H1 (cell line): ENCODE measurements around the gene MYDGF. TPM values are rescaled to one million over a fixed set of nuclear protein-coding genes. Genes with fewer than 3 reads are reported as not detected.

Experiments used
- CTCF ChIA-PET: fragments of 300-600 bp; sonication (Branson Sonifier 250); formaldehyde crosslinking; loops from one replicate; lab custom pipeline; 2021; ENCODE audit not compliant: partially characterized antibody; lab: Charles Lee
- POLR2A ChIA-PET: fragments of 300-600 bp; sonication (Branson Sonifier 250); formaldehyde crosslinking; loops from one replicate; lab custom pipeline; 2021; ENCODE audit warnings: inconsistent platforms; ENCODE audit not compliant: partially characterized antibody; lab: Charles Lee
- DNase-seq, 2 experiments: peaks; one replicate each; pipeline versions ENCODE4 v3.0.0 to v3.0.0-alpha.2; 2010 to 2022; ENCODE audit warnings: low spot score in 2 of 2, low read depth in 1 of 2, mixed read lengths in 1 of 2
- FAIRE-seq: peaks from 2 replicates; lab custom pipeline; 2011; peaks lifted over from hg19 to GRCh38; lab: Jason Lieb, UNC
- H2AFZ ChIP-seq: 2 replicates; pipeline ENCODE4 v1.8.1; 2012; ENCODE audit warnings: low read length, inconsistent platforms
- H2AK5ac ChIP-seq: 2 replicates; pipeline ENCODE4 v1.6.1; 2013; ENCODE audit warnings: low read depth, low read length
- H2BK120ac ChIP-seq: replicated peaks from 2 replicates; pipeline ENCODE3; 2013; ENCODE audit warnings: low read depth, low read length, inconsistent platforms
- H2BK12ac ChIP-seq: 2 replicates; pipeline ENCODE4 v1.6.1; 2013; ENCODE audit warnings: low read depth, low read length
- H2BK15ac ChIP-seq: 2 replicates; pipeline ENCODE4 v1.6.1; 2013; ENCODE audit warnings: low read length
- H2BK20ac ChIP-seq: 2 replicates; pipeline ENCODE4 v1.6.1; 2013; ENCODE audit warnings: low read length
- H2BK5ac ChIP-seq: 2 replicates; pipeline ENCODE4 v1.6.1; 2013; ENCODE audit warnings: low read depth, low read length
- H3K14ac ChIP-seq: 2 replicates; pipeline ENCODE4 v1.6.1; 2013; ENCODE audit warnings: inconsistent platforms; ENCODE audit not compliant: insufficient read length
- H3K18ac ChIP-seq: 2 replicates; pipeline ENCODE4 v1.6.1; 2013; ENCODE audit warnings: low read length; ENCODE audit errors: extremely low read depth
- H3K23ac ChIP-seq: 2 replicates; pipeline ENCODE4 v1.6.1; 2013; ENCODE audit warnings: inconsistent platforms; ENCODE audit not compliant: insufficient read length
- H3K23me2 ChIP-seq: 2 replicates; pipeline ENCODE4 v1.6.1; 2013; ENCODE audit warnings: low read depth, low read length
- H3K27ac ChIP-seq: 2 replicates; pipeline ENCODE4 v1.6.1; 2011; ENCODE audit warnings: low read depth, low read length, inconsistent platforms
- H3K27me3 ChIP-seq, 4 experiments: replicated peaks in 1 of 4; 1 replicate in 1 of 4; 2 replicates in 3 of 4; pipeline versions ENCODE4 v1.6.1 to v1.8.1; 2011 to 2013; ENCODE audit warnings: low read length in 3 of 4, mild to moderate bottlenecking in 3 of 4, inconsistent platforms in 2 of 4, mixed read lengths in 2 of 4, moderate library complexity in 1 of 4; ENCODE audit not compliant: control insufficient read depth in 3 of 4, insufficient read depth in 3 of 4; ENCODE audit errors: extremely low read depth in 1 of 4
- H3K36me3 ChIP-seq, 4 experiments: 2 replicates each; pipeline versions ENCODE4 v1.6.1 to v1.8.1; 2011 to 2013; ENCODE audit warnings: mild to moderate bottlenecking in 4 of 4, low read length in 3 of 4, moderate library complexity in 2 of 4, control low read depth in 1 of 4, inconsistent platforms in 1 of 4; ENCODE audit not compliant: insufficient read depth in 4 of 4, control insufficient read depth in 2 of 4
- H3K4ac ChIP-seq: replicated peaks from 2 replicates; pipeline ENCODE3; 2013; ENCODE audit warnings: low read length, low read depth, mixed read lengths, inconsistent platforms; ENCODE audit not compliant: insufficient read length
- H3K4me1 ChIP-seq, 4 experiments: replicated peaks in 1 of 4; 1 replicate in 1 of 4; 2 replicates in 3 of 4; pipeline versions ENCODE4 v1.6.1 to v1.8.1; 2011 to 2013; ENCODE audit warnings: low read length in 3 of 4, inconsistent platforms in 2 of 4, mixed read lengths in 1 of 4; ENCODE audit not compliant: insufficient read depth in 4 of 4, control insufficient read depth in 3 of 4
- H3K4me2 ChIP-seq, 2 experiments: 2 replicates each; pipeline versions ENCODE4 v1.6.1 to v1.8.1; 2011 to 2013; ENCODE audit warnings: low read depth in 2 of 2, low read length in 2 of 2, control low read depth in 1 of 2, inconsistent platforms in 1 of 2, mild to moderate bottlenecking in 1 of 2; ENCODE audit not compliant: insufficient read depth in 1 of 2
- H3K4me3 ChIP-seq, 4 experiments: fragments of 200-600, 300-600 bp in 1 of 4; sonication (generic), shearing (Covaris generic), sonication (Bioruptor Twin) in 1 of 4; 2 replicates each; pipeline versions ENCODE4 v1.5.1 to v1.8.1; 2011 to 2016; ENCODE audit warnings: low read length in 4 of 4, low read depth in 3 of 4, control low read depth in 2 of 4, inconsistent platforms in 2 of 4, mild to moderate bottlenecking in 2 of 4, mixed read lengths in 1 of 4, moderate library complexity in 1 of 4; ENCODE audit not compliant: insufficient read depth in 2 of 4; ENCODE audit errors: extremely low read depth in 1 of 4
- H3K56ac ChIP-seq: replicated peaks from 2 replicates; pipeline ENCODE3; 2013; ENCODE audit warnings: low read depth, mild to moderate bottlenecking, mixed read lengths, low read length, inconsistent platforms; ENCODE audit not compliant: insufficient read length
- H3K79me1 ChIP-seq: 2 replicates; pipeline ENCODE4 v1.6.1; 2013; ENCODE audit warnings: low read depth, low read length, control low read depth
- H3K79me2 ChIP-seq, 2 experiments: 2 replicates each; pipeline versions ENCODE4 v1.6.1 to v1.8.1; 2012 to 2013; ENCODE audit warnings: low read length in 2 of 2, mild to moderate bottlenecking in 2 of 2, inconsistent platforms in 1 of 2; ENCODE audit not compliant: insufficient read depth in 2 of 2, control insufficient read depth in 1 of 2
- H3K9ac ChIP-seq, 4 experiments: replicated peaks in 1 of 4; 1 replicate in 1 of 4; 2 replicates in 3 of 4; pipeline versions ENCODE4 v1.6.1 to v1.8.1; 2011 to 2013; ENCODE audit warnings: low read depth in 3 of 4, low read length in 3 of 4, control low read depth in 2 of 4, mild to moderate bottlenecking in 2 of 4, moderate library complexity in 2 of 4, inconsistent platforms in 1 of 4; ENCODE audit errors: extremely low read depth in 1 of 4
- H3K9me3 ChIP-seq, 2 experiments: 2 replicates each; pipeline versions ENCODE4 v1.6.1 to v1.8.1; 2012 to 2013; ENCODE audit warnings: mild to moderate bottlenecking in 2 of 2, moderate library complexity in 2 of 2, control low read depth in 1 of 2, inconsistent platforms in 1 of 2, low read depth in 1 of 2, low read length in 1 of 2, mixed read lengths in 1 of 2; ENCODE audit not compliant: insufficient read depth in 2 of 2
- H4K20me1 ChIP-seq, 2 experiments: replicated peaks in 1 of 2; 2 replicates each; pipeline versions ENCODE3 to v1.8.1; 2011 to 2013; ENCODE audit warnings: inconsistent platforms in 2 of 2, low read length in 2 of 2, mild to moderate bottlenecking in 1 of 2; ENCODE audit not compliant: insufficient read depth in 2 of 2, control insufficient read depth in 1 of 2
- H4K5ac ChIP-seq: 2 replicates; pipeline ENCODE4 v1.6.1; 2013; ENCODE audit warnings: low read length, low read depth, mixed read lengths, inconsistent platforms; ENCODE audit not compliant: insufficient read length
- H4K8ac ChIP-seq: 2 replicates; pipeline ENCODE4 v1.8.0; 2013; ENCODE audit warnings: mild to moderate bottlenecking, moderate library complexity, low read length, inconsistent platforms; ENCODE audit not compliant: insufficient read depth; ENCODE audit errors: extremely low read depth
- H4K91ac ChIP-seq: replicated peaks from 2 replicates; pipeline ENCODE3; 2013; ENCODE audit warnings: low read length, mixed read lengths, inconsistent platforms; ENCODE audit not compliant: insufficient read length
- BCL11A ChIP-seq, 2 experiments: IDR thresholded peaks; one replicate each; pipeline ENCODE4 v1.6.1; 2011; ENCODE audit warnings: low read depth in 2 of 2, low read length in 2 of 2, mild to moderate bottlenecking in 2 of 2
- CHD2 ChIP-seq: IDR thresholded peaks from 2 replicates; pipeline ENCODE4 v1.6.1; 2012; ENCODE audit warnings: low read length, improper control_type of control experiment
- JUN ChIP-seq: IDR thresholded peaks from 2 replicates; pipeline ENCODE4 v1.6.1; 2011; ENCODE audit warnings: low read depth, mild to moderate bottlenecking, improper control_type of control experiment, low read length
- NRF1 ChIP-seq: IDR thresholded peaks from 2 replicates; pipeline ENCODE4 v1.6.1; 2011; ENCODE audit warnings: mild to moderate bottlenecking, low read depth, low read length, improper control_type of control experiment
- SIN3A ChIP-seq, 2 experiments: IDR thresholded peaks in 1 of 2; conservative IDR thresholded peaks in 1 of 2; 2 replicates each; pipeline ENCODE4 v1.6.1; 2011 to 2012; ENCODE audit warnings: low read length in 2 of 2, improper control_type of control experiment in 1 of 2, low read depth in 1 of 2, mild to moderate bottlenecking in 1 of 2
- SP2 ChIP-seq: IDR thresholded peaks from 2 replicates; pipeline ENCODE4 v1.6.1; 2012; ENCODE audit warnings: mild to moderate bottlenecking, low read length, inconsistent platforms
- USF2 ChIP-seq: IDR thresholded peaks from 2 replicates; pipeline ENCODE4 v1.6.1; 2011; ENCODE audit warnings: low read length, improper control_type of control experiment
- WGBS, 2 experiments: shearing (Covaris generic) in 1 of 2; methylation state at CpG; one replicate each; pipeline versions ENCODE4 v1.1.6 to v1.1.7; 2013 to 2015; ENCODE audit warnings: low lambda C conversion rate in 2 of 2, mixed read lengths in 2 of 2, inconsistent platforms in 1 of 2, low coverage in 1 of 2, missing lambda C conversion rate in 1 of 2; ENCODE audit not compliant: insufficient replicate concordance in 2 of 2, insufficient coverage in 1 of 2, insufficient read length in 1 of 2; ENCODE audit errors: extremely low coverage in 1 of 2, missing lambda C conversion rate in 1 of 2; 5-methylcytosine and 5-hydroxymethylcytosine counted together
- polyA plus RNA-seq, 7 experiments: library from polyadenylated mRNA; depleted of rRNA in 3 of 7; stranded (reverse) in 5 of 7; unstranded in 2 of 7; fragments of >200 nt in 5 of 7; fragments of 200-250 nt in 2 of 7; gene quantifications; 1 replicate in 5 of 7; 2 replicates in 1 of 7; 4 replicates in 1 of 7; pipeline versions ENCODE4 v1.2.1 to v1.2.3, GENCODE V29; 2011 to 2013; ENCODE audit warnings: missing spikeins in 2 of 7, mixed read lengths in 2 of 7
- total RNA-seq: library from RNA; stranded (reverse); fragmentation: NEBNext Ultra II Directional; extraction: Animal tissue kit (Norgen Biotek cat#: 25700); gene quantifications from 2 replicates; pipeline ENCODE4 v1.2.1, GENCODE V29; 2021
- TF ChIP-seq, protein P1 (sequence below), 3 experiments: IDR thresholded peaks; 1 replicate in 2 of 3; 2 replicates in 1 of 3; pipeline versions ENCODE4 v1.5.1 to v1.6.1; 2011; ENCODE audit warnings: low read length in 3 of 3, mild to moderate bottlenecking in 3 of 3, inconsistent platforms in 2 of 3, low read depth in 1 of 3, moderate library complexity in 1 of 3; ENCODE audit not compliant: insufficient read depth in 1 of 3; ENCODE audit errors: control extremely low read depth in 1 of 3

The MYDGF gene
- total and polyA plus RNA-seq, 2 of the 8 experiments (the other 6 are each of a cell fraction or from before 2014, with no cell fraction given) = 40.6 to 51.1 TPM

DNA sequence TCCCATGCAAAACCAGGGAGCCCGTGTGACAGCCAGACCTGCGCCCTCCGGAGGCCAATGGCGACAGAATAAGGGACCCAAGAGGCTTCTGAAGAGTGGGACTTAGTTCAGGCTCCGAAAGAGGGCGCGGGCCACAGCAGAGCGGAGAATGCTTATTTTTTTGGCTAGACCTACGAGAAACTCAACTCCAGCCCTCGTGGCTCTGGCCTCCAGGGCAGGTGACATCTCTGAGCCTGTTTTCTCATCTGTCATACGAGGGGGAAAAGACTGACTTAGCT, 30.5 kb upstream of the MYDGF start:
- Histone ChIP-seq H2BK20ac (no peak overlapping the region), H3K79me1 (no peaks in the 10 kb centered on the region), H3K4ac (no peak overlapping the region), H3K9ac (no peak overlapping the region), H4K20me1 (peaks cover 0 to 8% of the 10 kb centered on the region in 2 experiments), H2BK120ac (no peak overlapping the region), H3K9me3 (no peaks in the 10 kb centered on the region), H3K23ac (no peak overlapping the region), H2BK15ac (no peak overlapping the region), H2BK12ac (no peak overlapping the region), H3K14ac (no peak overlapping the region), H4K91ac (no peak overlapping the region), H3K27me3 (no peaks in the 10 kb centered on the region), H3K4me2 (no peak overlapping the region), H4K8ac (no peak overlapping the region), H3K79me2 (no peaks in the 10 kb centered on the region), H3K56ac (no peak overlapping the region), H3K27ac (no peak overlapping the region), H3K4me3 (no peak overlapping the region), H3K23me2 (no peaks in the 10 kb centered on the region), H2AFZ (no peak overlapping the region), H2BK5ac (no peak overlapping the region), H3K18ac (no peak overlapping the region), H4K5ac (no peak overlapping the region), H3K36me3 (peaks cover 7 to 46% (median 19%) of the 10 kb centered on the region in 4 experiments), H2AK5ac (no peak overlapping the region), H3K4me1 (no peaks in the 10 kb centered on the region)
- ChIA-PET CTCF (interaction anchor here (0.9 to 1.5 kb wide), 4 partner anchors 16 to 175 kb away, joined by 3 to 6 read pairs (median 3); no protein-coding TSS in a partner anchor), POLR2A (interaction anchor here (1.8 kb wide), 1 partner anchor 8 kb away, joined by 5 read pairs; no protein-coding TSS in a partner anchor)
- no peak for FAIRE-seq
- WGBS, 2 experiments = 91% methylated on average over 11 of the region's 11 CpGs; no CpG with 5 or more reads in 1 of the 2 experiments
- DNase-seq = peak in 1 of 2 experiments; percentile 49
- TF ChIP-seq CHD2 (no peak), SIN3A (conservative IDR thresholded peaks at IDR 0.05 in 1 of 2, IDR thresholded peaks at IDR 0.05 in 1 of 2; ENCODE audit: low read depth in 1 of 2, low read length in 2 of 2) (0 out of 4 replicates have a peak, but pooled peaks of 1 of the 2 experiments have one; percentile 39), USF2 (no peak), SP2 (no peak), NRF1 (no peak), BCL11A (IDR thresholded peaks at IDR 0.05; ENCODE audit: low read depth in 2 of 2, low read length in 2 of 2) (no peak), JUN (no peak)
- TF ChIP-seq, protein P1, sequence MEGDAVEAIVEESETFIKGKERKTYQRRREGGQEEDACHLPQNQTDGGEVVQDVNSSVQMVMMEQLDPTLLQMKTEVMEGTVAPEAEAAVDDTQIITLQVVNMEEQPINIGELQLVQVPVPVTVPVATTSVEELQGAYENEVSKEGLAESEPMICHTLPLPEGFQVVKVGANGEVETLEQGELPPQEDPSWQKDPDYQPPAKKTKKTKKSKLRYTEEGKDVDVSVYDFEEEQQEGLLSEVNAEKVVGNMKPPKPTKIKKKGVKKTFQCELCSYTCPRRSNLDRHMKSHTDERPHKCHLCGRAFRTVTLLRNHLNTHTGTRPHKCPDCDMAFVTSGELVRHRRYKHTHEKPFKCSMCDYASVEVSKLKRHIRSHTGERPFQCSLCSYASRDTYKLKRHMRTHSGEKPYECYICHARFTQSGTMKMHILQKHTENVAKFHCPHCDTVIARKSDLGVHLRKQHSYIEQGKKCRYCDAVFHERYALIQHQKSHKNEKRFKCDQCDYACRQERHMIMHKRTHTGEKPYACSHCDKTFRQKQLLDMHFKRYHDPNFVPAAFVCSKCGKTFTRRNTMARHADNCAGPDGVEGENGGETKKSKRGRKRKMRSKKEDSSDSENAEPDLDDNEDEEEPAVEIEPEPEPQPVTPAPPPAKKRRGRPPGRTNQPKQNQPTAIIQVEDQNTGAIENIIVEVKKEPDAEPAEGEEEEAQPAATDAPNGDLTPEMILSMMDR (IDR thresholded peaks at IDR 0.05; ENCODE audit: control extremely low read depth in 1 of 3, insufficient read depth in 1 of 3, low read depth in 1 of 3, low read length in 3 of 3) = peak in 2 of 3 experiments; percentile 21 to 25; a peak in 2 of 4 replicates
